ENCODE measurements around the gene RRP8. TPM values are rescaled to one million over a fixed set of nuclear protein-coding genes. Genes with fewer than 3 reads are reported as not detected.

The RRP8 gene
- total RNA-seq, 6 experiments from 2014 or later = 18.5 to 26.7 (median 20.2) TPM

- Mint-ChIP-seq H3K27me3 (ENCODE audit: insufficient read depth) (peaks cover 2% of the 10 kb centered on the region; the same call in 1 of the 2 replicates), H3K4me3 (no peak overlapping the region), H3K27ac (no peak overlapping the region), H3K9me3 (no peaks in the 10 kb centered on the region), H3K36me3 (ENCODE audit: low read depth) (no peaks in the 10 kb centered on the region), H3K4me1 (ENCODE audit: low read depth) (no peaks in the 10 kb centered on the region)
- no peak for TF ChIP-seq CTCF (IDR thresholded peaks at IDR 0.05)
- no peak for DNase-seq
Observed at GRCh38 chr11:6648501-6648900, 45.1 kb upstream of the RRP8 start.

- TF ChIP-seq CTCF (IDR thresholded peaks at IDR 0.05) = no peak
- H3K27me3 Mint-ChIP-seq (ENCODE audit: insufficient read depth) = peaks cover 2% of the 10 kb centered on the region; the same call in 1 of the 2 replicates
- no peak overlapping the region for H3K27ac Mint-ChIP-seq
- no peaks in the 10 kb centered on the region for H3K4me1 Mint-ChIP-seq (ENCODE audit: low read depth)
- H3K9me3 Mint-ChIP-seq = no peaks in the 10 kb centered on the region
- DNase-seq = no peak
- H3K36me3 Mint-ChIP-seq (ENCODE audit: low read depth) = no peaks in the 10 kb centered on the region
- no peak overlapping the region for H3K4me3 Mint-ChIP-seq
Observed at GRCh38 chr11:6647836-6648235, 44.4 kb upstream of the RRP8 start.

- Mint-ChIP-seq H3K9me3 (no peaks in the 10 kb centered on the region), H3K4me3 (no peak overlapping the region), H3K4me1 (ENCODE audit: low read depth) (no peaks in the 10 kb centered on the region), H3K27ac (no peak overlapping the region), H3K36me3 (ENCODE audit: low read depth) (no peaks in the 10 kb centered on the region), H3K27me3 (ENCODE audit: insufficient read depth) (peaks cover 2% of the 10 kb centered on the region; the same call in 1 of the 2 replicates)
- TF ChIP-seq CTCF (IDR thresholded peaks at IDR 0.05) = no peak
- DNase-seq = peak; percentile 43
Observed at GRCh38 chr11:6646918-6647679, 43.7 kb upstream of the RRP8 start.

- peak; percentile 17 for DNase-seq
- TF ChIP-seq CTCF (IDR thresholded peaks at IDR 0.05) = no peak
- Mint-ChIP-seq H3K4me1 (ENCODE audit: low read depth) (no peaks in the 10 kb centered on the region), H3K4me3 (no peak overlapping the region), H3K27me3 (ENCODE audit: insufficient read depth) (peaks cover 2% of the 10 kb centered on the region; the same call in 1 of the 2 replicates), H3K27ac (no peak overlapping the region), H3K36me3 (ENCODE audit: low read depth) (no peaks in the 10 kb centered on the region), H3K9me3 (no peaks in the 10 kb centered on the region)
Observed at GRCh38 chr11:6646576-6646917, 43.1 kb upstream of the RRP8 start.

- no peaks in the 10 kb centered on the region for H3K4me1 Mint-ChIP-seq (ENCODE audit: low read depth)
- no peaks in the 10 kb centered on the region for H3K36me3 Mint-ChIP-seq (ENCODE audit: low read depth)
- no peak for TF ChIP-seq CTCF (IDR thresholded peaks at IDR 0.05)
- peak; percentile 65 for DNase-seq
- peaks cover 2% of the 10 kb centered on the region; the same call in 1 of the 2 replicates for H3K27me3 Mint-ChIP-seq (ENCODE audit: insufficient read depth)
- H3K4me3 Mint-ChIP-seq = no peak overlapping the region
- no peaks in the 10 kb centered on the region for H3K9me3 Mint-ChIP-seq
- H3K27ac Mint-ChIP-seq = no peak overlapping the region
Observed at GRCh38 chr11:6646071-6646470, 42.7 kb upstream of the RRP8 start.

All from HFFc6 (cell line).